ENCODE results near the gene MUC12. TPM values are rescaled to one million over a fixed set of nuclear protein-coding genes. Genes with fewer than 3 reads are reported as not detected.

The MUC12 gene
- total and polyA plus RNA-seq, 2 of the 8 experiments (the other 6 are each of a cell fraction or from before 2014, with no cell fraction given), result 7.7 to 16.2 TPM

- no peak overlapping the region for H3K4me2 ChIP-seq (ENCODE audit: insufficient read depth in 1 of 2, low read depth in 2 of 2, low read length in 2 of 2)
- no peak overlapping the region for H4K8ac ChIP-seq (ENCODE audit: extremely low read depth, insufficient read depth, low read length)
- H2AFZ ChIP-seq (ENCODE audit: low read length), result no peak overlapping the region
- POLR2A ChIA-PET (ENCODE audit: partially characterized antibody), result interaction anchor here (1.3 to 1.5 kb wide), 2 partner anchors 27 to 31 kb away, joined by 4 read pairs; no protein-coding TSS in a partner anchor
- no peak overlapping the region for H3K4ac ChIP-seq (replicated peaks; ENCODE audit: insufficient read length, low read depth, low read length)
- H2BK12ac ChIP-seq (ENCODE audit: low read depth, low read length), result no peak overlapping the region
- no peak overlapping the region for H3K9ac ChIP-seq (replicated peaks in 1 of 4; ENCODE audit: extremely low read depth in 1 of 4, low read depth in 3 of 4, low read length in 3 of 4)
- no peak overlapping the region for H3K56ac ChIP-seq (replicated peaks; ENCODE audit: insufficient read length, low read depth, low read length)
- H3K9me3 ChIP-seq (ENCODE audit: insufficient read depth in 2 of 2, low read depth in 1 of 2, low read length in 1 of 2), result no peaks in the 10 kb centered on the region
- H4K91ac ChIP-seq (replicated peaks; ENCODE audit: insufficient read length, low read length), result no peak overlapping the region
- H3K79me2 ChIP-seq (ENCODE audit: control insufficient read depth in 1 of 2, insufficient read depth in 2 of 2, low read length in 2 of 2), result no peaks in the 10 kb centered on the region
- H3K4me3 ChIP-seq (ENCODE audit: extremely low read depth in 1 of 4, insufficient read depth in 2 of 4, low read depth in 3 of 4, low read length in 4 of 4), result no peak overlapping the region
- 89% methylated on average over 9 of the region's 9 CpGs; no CpG with 5 or more reads in 1 of the 2 experiments for WGBS, 2 experiments (ENCODE audit: extremely low coverage in 1 of 2, insufficient coverage in 1 of 2, insufficient read length in 1 of 2, insufficient replicate concordance in 2 of 2, low coverage in 1 of 2, low lambda C conversion rate in 2 of 2, missing lambda C conversion rate in 1 of 2)
- no peak overlapping the region; the same call in 1 of the 2 replicates for H2BK5ac ChIP-seq (ENCODE audit: low read depth, low read length)
- no peaks in the 10 kb centered on the region for H3K79me1 ChIP-seq (ENCODE audit: low read depth, low read length)
- no peak overlapping the region for H4K5ac ChIP-seq (ENCODE audit: insufficient read length, low read depth, low read length)
- H2BK20ac ChIP-seq (ENCODE audit: low read length), result no peak overlapping the region
- H3K36me3 ChIP-seq (ENCODE audit: control insufficient read depth in 2 of 4, insufficient read depth in 4 of 4, low read length in 3 of 4), result no peaks in the 10 kb centered on the region
- H2BK120ac ChIP-seq (replicated peaks; ENCODE audit: low read depth, low read length), result no peak overlapping the region
- H3K18ac ChIP-seq (ENCODE audit: extremely low read depth, low read length), result no peak overlapping the region
- CTCF ChIA-PET (ENCODE audit: partially characterized antibody), result interaction anchor here (1.2 to 1.4 kb wide), 3 partner anchors 26 to 67 kb away, joined by 5 to 12 read pairs (median 5); no protein-coding TSS in a partner anchor
- H3K23ac ChIP-seq (ENCODE audit: insufficient read length), result no peak overlapping the region
- H2AK5ac ChIP-seq (ENCODE audit: low read depth, low read length), result no peak overlapping the region
- H3K4me1 ChIP-seq (replicated peaks in 1 of 4; ENCODE audit: control insufficient read depth in 3 of 4, insufficient read depth in 4 of 4, low read length in 3 of 4), result no peaks in the 10 kb centered on the region
- no peak overlapping the region; the same call in 1 of the 2 replicates for H2BK15ac ChIP-seq (ENCODE audit: low read length)
- FAIRE-seq (no peak), DNase-seq (ENCODE audit: low read depth in 1 of 2, low spot score in 2 of 2) (no peak)
- H3K27me3 ChIP-seq (replicated peaks in 1 of 4; ENCODE audit: control insufficient read depth in 3 of 4, extremely low read depth in 1 of 4, insufficient read depth in 3 of 4, low read length in 3 of 4), result peaks cover 0 to 3% (median 0%) of the 10 kb centered on the region in 4 experiments; a peak in 1 of 7 replicates
- H3K27ac ChIP-seq (ENCODE audit: low read depth, low read length), result no peak overlapping the region
- no peaks in the 10 kb centered on the region for H4K20me1 ChIP-seq (replicated peaks in 1 of 2; ENCODE audit: control insufficient read depth in 1 of 2, insufficient read depth in 2 of 2, low read length in 2 of 2)
- no peaks in the 10 kb centered on the region for H3K23me2 ChIP-seq (ENCODE audit: low read depth, low read length)
- H3K14ac ChIP-seq (ENCODE audit: insufficient read length), result no peak overlapping the region
- TF ChIP-seq CTBP2 (IDR thresholded peaks at IDR 0.05; ENCODE audit: borderline replicate concordance, insufficient read depth, insufficient read length, low read length), result no peak
- TF ChIP-seq ATF3 (IDR thresholded peaks at IDR 0.05; ENCODE audit: insufficient read depth, low read depth, low read length), result no peak
- no peak for TF ChIP-seq POU5F1 (IDR thresholded peaks at IDR 0.05; ENCODE audit: low read depth, low read length)
- no peak for TF ChIP-seq POLR2AphosphoS5 (IDR thresholded peaks at IDR 0.05; ENCODE audit: low read depth, low read length)
- TF ChIP-seq SRF (IDR thresholded peaks at IDR 0.05; ENCODE audit: low read depth, low read length), result no peak
- TF ChIP-seq JUN (IDR thresholded peaks at IDR 0.05; ENCODE audit: low read depth, low read length), result no peak
- no peak for TF ChIP-seq SIX5 (IDR thresholded peaks at IDR 0.05; ENCODE audit: low read depth, low read length)
- TF ChIP-seq RFX5 (IDR thresholded peaks at IDR 0.05; ENCODE audit: borderline replicate concordance, low read depth, low read length), result no peak
- no peak for TF ChIP-seq SP2 (IDR thresholded peaks at IDR 0.05; ENCODE audit: low read length)
- TF ChIP-seq HDAC2 (IDR thresholded peaks at IDR 0.05; ENCODE audit: borderline replicate concordance in 1 of 2, low read depth in 2 of 2, low read length in 2 of 2), result no peak
- TF ChIP-seq NRF1 (IDR thresholded peaks at IDR 0.05; ENCODE audit: low read depth, low read length), result no peak
- no peak for TF ChIP-seq CBX5 (IDR thresholded peaks at IDR 0.05; ENCODE audit: low read depth, low read length)
- no peak for TF ChIP-seq EP300 (IDR thresholded peaks at IDR 0.05; ENCODE audit: borderline replicate concordance in 1 of 2, low read depth in 2 of 2, low read length in 2 of 2)
Observed at GRCh38 chr7:100991631-100992030, 22.3 kb downstream of the MUC12 start.
